Measurements from ENCODE around the gene CMIP. TPM values are rescaled to one million over a fixed set of nuclear protein-coding genes. Genes with fewer than 3 reads are reported as not detected.

The CMIP gene
- total RNA-seq, 1 donor from 2014 or later = 40.0 TPM

DNA sequence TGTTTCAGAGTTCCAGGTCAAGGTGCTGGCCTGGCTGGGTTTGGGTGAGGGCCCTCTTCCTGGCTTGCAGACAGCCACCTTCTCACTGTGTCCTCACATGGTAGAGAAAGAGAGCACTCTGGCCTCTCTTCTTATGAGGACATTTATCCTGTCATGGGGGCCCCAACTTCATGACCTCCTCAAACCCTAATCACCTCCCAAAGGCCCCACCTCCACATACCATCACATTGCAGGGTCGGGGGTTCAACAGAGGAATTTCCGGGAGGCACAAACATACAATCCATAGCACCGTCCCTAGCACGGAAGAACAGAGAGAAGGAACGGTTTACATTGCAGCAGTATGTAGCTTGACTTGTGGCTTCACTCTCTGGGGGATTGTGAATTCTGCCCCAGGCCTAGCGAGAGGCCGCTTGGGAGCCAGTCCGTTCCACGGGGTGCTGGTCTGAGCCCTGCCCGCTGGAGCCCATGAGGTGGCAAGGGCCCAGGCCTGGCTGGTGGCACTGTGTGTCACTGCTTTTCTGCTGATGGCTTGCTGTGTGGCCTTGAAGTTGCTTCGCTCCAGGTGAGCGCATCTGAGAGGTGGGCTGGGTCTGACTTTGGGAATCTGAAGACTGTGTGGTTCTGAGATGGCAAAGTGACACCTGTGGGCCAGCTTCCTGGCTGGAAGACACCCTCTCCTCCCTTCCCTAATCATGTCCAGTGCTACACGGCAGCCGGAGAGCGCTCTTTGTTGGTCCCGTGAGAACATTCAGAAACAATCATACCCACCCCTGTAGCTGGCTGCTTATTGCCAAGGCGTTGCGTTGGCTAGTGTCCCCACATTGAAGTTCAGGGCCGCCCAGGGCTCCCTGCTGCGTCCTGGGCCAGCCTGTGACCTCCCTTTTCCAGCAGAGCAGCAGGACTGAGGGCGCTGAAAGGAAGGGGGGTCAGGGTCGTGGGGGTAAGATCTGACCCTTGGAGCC is 98.3 kb downstream of the CMIP start:
- no peaks in the 10 kb centered on the region for H3K9me3 Mint-ChIP-seq

GRCh38 chr16:81543571-81543970 is 99.0 kb downstream of the CMIP start:
- Mint-ChIP-seq H3K4me3 (no peak overlapping the region), H3K9me3 (no peaks in the 10 kb centered on the region), H3K36me3 (ENCODE audit: low read depth) (no peaks in the 10 kb centered on the region), H3K4me1 (peaks cover 16% of the 10 kb centered on the region), H3K27ac (no peak overlapping the region), H3K27me3 (no peaks in the 10 kb centered on the region)
- intact Hi-C loops (cut with micrococcal nuclease) = no loop called here
- no peak for DNase-seq

More for the DNA sequence above, 98.3 kb downstream of the CMIP start:
- intact Hi-C loops (cut with micrococcal nuclease) = no loop called here
- H3K36me3 Mint-ChIP-seq (ENCODE audit: low read depth) = no peaks in the 10 kb centered on the region
- no peak overlapping the region for H3K4me3 Mint-ChIP-seq
- peaks cover 16% of the 10 kb centered on the region for H3K4me1 Mint-ChIP-seq
- no peak for DNase-seq
- H3K27me3 Mint-ChIP-seq = no peaks in the 10 kb centered on the region
- H3K27ac Mint-ChIP-seq = no peak overlapping the region

- Mint-ChIP-seq H3K9me3 (no peaks in the 10 kb centered on the region), H3K4me1 (peaks cover 18% of the 10 kb centered on the region), H3K27ac (no peak overlapping the region), H3K27me3 (no peaks in the 10 kb centered on the region), H3K36me3 (ENCODE audit: low read depth) (no peaks in the 10 kb centered on the region), H3K4me3 (no peak overlapping the region)
- no peak for DNase-seq
- intact Hi-C loops (cut with micrococcal nuclease) = no loop called here
Observed at GRCh38 chr16:81544261-81544660, 99.7 kb downstream of the CMIP start.

- intact Hi-C loops (cut with micrococcal nuclease) = no loop called here
- Mint-ChIP-seq H3K27me3 (no peaks in the 10 kb centered on the region), H3K4me1 (peaks cover 16% of the 10 kb centered on the region), H3K4me3 (no peak overlapping the region), H3K9me3 (no peaks in the 10 kb centered on the region), H3K36me3 (ENCODE audit: low read depth) (no peaks in the 10 kb centered on the region), H3K27ac (no peak overlapping the region)
- no peak for DNase-seq
Observed at GRCh38 chr16:81544700-81545271, 100.2 kb downstream of the CMIP start.

DNA sequence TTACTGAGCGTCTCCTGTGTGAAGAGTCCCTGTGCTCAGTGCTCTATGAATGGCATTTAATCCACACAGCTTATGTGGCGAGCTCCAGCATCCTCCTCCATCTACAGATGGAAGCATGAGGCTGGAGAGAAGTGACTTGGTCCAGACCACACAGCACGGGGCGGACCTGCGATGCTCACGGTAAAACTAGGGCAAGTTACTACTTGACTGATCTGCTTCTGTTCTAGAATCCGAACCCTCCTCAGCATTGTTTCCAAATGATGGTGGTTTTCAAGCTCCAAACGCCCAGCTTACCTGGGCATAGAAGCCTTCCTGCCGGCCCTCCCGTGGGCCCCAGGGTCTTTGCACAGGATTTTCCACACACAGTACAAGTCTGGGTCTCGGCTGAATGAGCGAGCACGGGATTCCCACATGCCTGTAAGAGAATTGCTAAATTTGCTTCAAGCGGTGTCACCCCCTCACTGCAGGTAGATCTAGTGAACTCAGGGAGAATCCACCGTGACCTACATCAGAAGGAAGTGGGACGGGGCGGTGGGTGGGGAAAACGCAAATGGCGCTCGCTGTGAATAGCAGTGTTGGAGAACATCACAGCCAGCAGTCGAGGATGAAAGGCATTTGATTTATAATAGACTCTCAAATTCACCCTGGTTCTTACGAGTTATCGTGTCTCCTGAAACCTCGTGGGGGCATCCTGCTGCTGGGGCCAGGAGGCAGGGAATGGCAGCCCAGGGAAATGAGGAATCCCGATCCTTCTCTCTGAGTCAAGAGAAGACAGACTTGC is 101.1 kb downstream of the CMIP start:
- H3K9me3 Mint-ChIP-seq = no peaks in the 10 kb centered on the region
- DNase-seq = no peak
- H3K27ac Mint-ChIP-seq = peak overlapping the region; percentile 8
- intact Hi-C loops (cut with micrococcal nuclease) = no loop called here
- H3K4me3 Mint-ChIP-seq = no peak overlapping the region
- H3K36me3 Mint-ChIP-seq (ENCODE audit: low read depth) = no peaks in the 10 kb centered on the region
- H3K4me1 Mint-ChIP-seq = peaks cover 17% of the 10 kb centered on the region
- no peaks in the 10 kb centered on the region for H3K27me3 Mint-ChIP-seq

- H3K27ac Mint-ChIP-seq = no peak overlapping the region
- DNase-seq = no peak
Observed at GRCh38 chr16:81546781-81547180, 102.2 kb downstream of the CMIP start.

DNA sequence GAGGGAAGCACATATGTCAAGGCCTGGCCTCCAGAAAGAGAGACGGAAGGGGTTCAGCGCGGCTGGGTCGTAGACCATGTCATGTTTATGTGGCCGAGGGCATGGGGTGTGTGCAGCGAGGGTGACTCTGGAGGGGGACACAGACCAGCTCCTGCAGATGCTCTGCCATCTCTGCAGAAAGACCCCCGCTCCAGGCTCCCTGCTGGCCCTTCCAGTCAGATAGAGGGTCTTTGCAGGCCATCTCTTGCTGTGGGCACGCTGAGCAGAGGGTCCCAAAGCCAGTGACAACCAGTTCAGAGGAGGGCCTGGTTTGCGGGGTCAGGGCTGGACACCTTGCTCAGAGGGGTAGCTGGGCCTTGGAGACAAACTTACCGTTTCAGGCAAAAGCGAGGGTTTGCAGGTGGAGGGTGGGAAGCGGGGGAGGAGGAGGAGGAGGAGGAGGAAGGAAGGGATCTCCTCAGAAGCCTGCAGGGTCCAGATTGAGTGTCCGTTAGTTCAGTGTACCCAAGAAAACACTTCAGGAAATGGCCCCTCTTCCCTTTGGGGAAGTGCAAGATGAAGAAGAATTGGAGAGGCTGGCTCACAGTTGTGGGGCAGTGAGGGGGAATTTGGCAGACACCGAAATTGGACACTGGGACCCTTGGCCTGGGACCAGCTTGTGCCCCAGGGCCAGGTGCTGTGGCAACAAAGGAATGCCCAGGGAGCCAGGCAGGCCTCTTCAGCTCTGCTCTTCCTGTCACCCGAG is 102.8 kb downstream of the CMIP start:
- no peak overlapping the region for H3K4me3 Mint-ChIP-seq
- no peak overlapping the region for H3K27ac Mint-ChIP-seq
- H3K4me1 Mint-ChIP-seq = peaks cover 22% of the 10 kb centered on the region
- peaks cover 2% of the 10 kb centered on the region for H3K36me3 Mint-ChIP-seq (ENCODE audit: low read depth)
- H3K9me3 Mint-ChIP-seq = no peaks in the 10 kb centered on the region
- no peak for DNase-seq
- intact Hi-C loops (cut with micrococcal nuclease) = no loop called here
- H3K27me3 Mint-ChIP-seq = no peaks in the 10 kb centered on the region

More at GRCh38 chr16:81546781-81547180, 102.2 kb downstream of the CMIP start:
- peaks cover 2% of the 10 kb centered on the region for H3K36me3 Mint-ChIP-seq (ENCODE audit: low read depth)
- H3K27me3 Mint-ChIP-seq = no peaks in the 10 kb centered on the region
- H3K4me1 Mint-ChIP-seq = peaks cover 22% of the 10 kb centered on the region
- no peaks in the 10 kb centered on the region for H3K9me3 Mint-ChIP-seq
- intact Hi-C loops (cut with micrococcal nuclease) = no loop called here
- H3K4me3 Mint-ChIP-seq = no peak overlapping the region

- Mint-ChIP-seq H3K4me1 (peaks cover 24% of the 10 kb centered on the region), H3K27ac (no peak overlapping the region), H3K27me3 (no peaks in the 10 kb centered on the region), H3K36me3 (ENCODE audit: low read depth) (peaks cover 2% of the 10 kb centered on the region), H3K9me3 (no peaks in the 10 kb centered on the region), H3K4me3 (no peak overlapping the region)
- no peak for DNase-seq
- intact Hi-C loops (cut with micrococcal nuclease) = no loop called here
Observed at GRCh38 chr16:81547939-81548216, 103.3 kb downstream of the CMIP start.

DNA sequence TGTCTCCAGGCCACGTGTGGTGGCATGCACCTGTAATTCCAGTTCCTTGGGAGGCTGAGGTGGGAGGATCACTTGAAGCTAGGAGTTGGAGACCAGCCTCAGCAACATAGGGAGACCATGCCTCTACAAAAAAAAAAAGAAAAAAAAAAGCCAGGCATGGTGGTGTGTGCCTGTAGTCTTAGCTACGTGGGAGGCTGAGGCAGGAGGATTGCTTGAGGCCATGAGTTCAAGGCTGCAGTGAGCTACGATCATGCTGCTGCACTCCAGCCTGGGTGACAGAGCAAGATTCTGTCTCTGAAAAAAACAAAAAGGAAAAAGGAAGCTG is 103.9 kb downstream of the CMIP start:
- H3K27ac Mint-ChIP-seq = no peak overlapping the region
- peaks cover 24% of the 10 kb centered on the region for H3K4me1 Mint-ChIP-seq
- intact Hi-C loops (cut with micrococcal nuclease) = no loop called here
- H3K9me3 Mint-ChIP-seq = no peaks in the 10 kb centered on the region
- H3K27me3 Mint-ChIP-seq = no peaks in the 10 kb centered on the region
- no peak for DNase-seq
- peaks cover 2% of the 10 kb centered on the region for H3K36me3 Mint-ChIP-seq (ENCODE audit: low read depth)
- H3K4me3 Mint-ChIP-seq = no peak overlapping the region

DNA sequence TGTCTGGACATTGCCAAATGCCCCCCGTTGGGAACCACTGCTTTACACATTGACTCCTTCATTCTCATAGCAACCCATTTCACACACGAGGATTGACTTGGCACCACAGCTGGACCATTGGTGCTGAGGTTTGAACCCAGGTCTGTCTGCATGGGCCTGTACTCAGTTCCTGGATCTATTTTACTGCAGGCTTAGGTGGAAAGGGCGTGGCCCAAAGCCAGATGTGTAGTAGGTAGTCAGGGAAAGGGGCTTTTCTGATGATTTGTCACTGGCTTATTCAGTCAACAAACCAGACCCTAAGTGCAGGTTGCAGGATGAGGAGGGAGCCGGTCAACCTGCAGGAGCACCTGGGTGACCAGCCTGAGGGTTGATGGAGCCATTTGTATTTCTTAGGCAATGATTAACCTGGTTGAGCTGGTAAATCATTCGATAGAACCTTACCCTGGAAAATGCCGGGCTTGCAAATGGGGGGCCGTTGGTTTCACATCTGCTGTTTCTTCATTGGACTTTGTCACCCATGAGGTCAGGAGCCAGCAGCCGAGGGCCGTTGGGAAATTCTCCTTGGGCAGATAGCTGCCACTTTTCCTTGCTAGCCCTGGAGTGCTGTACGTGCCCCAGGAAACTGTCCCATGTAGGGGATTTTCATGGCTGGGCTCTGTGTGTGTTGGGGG is 104.4 kb downstream of the CMIP start:
- intact Hi-C loops (cut with micrococcal nuclease) = no loop called here
- Mint-ChIP-seq H3K9me3 (no peaks in the 10 kb centered on the region), H3K36me3 (ENCODE audit: low read depth) (peaks cover 2% of the 10 kb centered on the region), H3K27me3 (no peaks in the 10 kb centered on the region), H3K4me1 (peaks cover 23% of the 10 kb centered on the region), H3K4me3 (no peak overlapping the region), H3K27ac (no peak overlapping the region)
- DNase-seq = no peak

GRCh38 chr16:81549547-81550431 is 105.2 kb downstream of the CMIP start:
- peaks cover 29% of the 10 kb centered on the region for H3K4me1 Mint-ChIP-seq
- no peak overlapping the region for H3K4me3 Mint-ChIP-seq
- intact Hi-C loops (cut with micrococcal nuclease) = no loop called here
- peaks cover 2% of the 10 kb centered on the region for H3K36me3 Mint-ChIP-seq (ENCODE audit: low read depth)
- H3K9me3 Mint-ChIP-seq = no peaks in the 10 kb centered on the region
- no peak overlapping the region for H3K27ac Mint-ChIP-seq
- no peaks in the 10 kb centered on the region for H3K27me3 Mint-ChIP-seq
- DNase-seq = no peak

- no peak overlapping the region for H3K27ac Mint-ChIP-seq
- H3K4me1 Mint-ChIP-seq = peaks cover 27% of the 10 kb centered on the region
- no peak for DNase-seq
- no peaks in the 10 kb centered on the region for H3K27me3 Mint-ChIP-seq
- no peaks in the 10 kb centered on the region for H3K9me3 Mint-ChIP-seq
- peaks cover 2% of the 10 kb centered on the region for H3K36me3 Mint-ChIP-seq (ENCODE audit: low read depth)
- intact Hi-C loops (cut with micrococcal nuclease) = no loop called here
- H3K4me3 Mint-ChIP-seq = no peak overlapping the region
Observed at GRCh38 chr16:81550432-81550808, 105.8 kb downstream of the CMIP start.
